ENCODE measurements around the gene RBMS2.

Gene RBMS2

GRCh38 chr12:56581418-56582145 is 60.0 kb downstream of the RBMS2 start:
- DNase-seq (ENCODE audit: low read depth, low spot score), result no peak

DNA sequence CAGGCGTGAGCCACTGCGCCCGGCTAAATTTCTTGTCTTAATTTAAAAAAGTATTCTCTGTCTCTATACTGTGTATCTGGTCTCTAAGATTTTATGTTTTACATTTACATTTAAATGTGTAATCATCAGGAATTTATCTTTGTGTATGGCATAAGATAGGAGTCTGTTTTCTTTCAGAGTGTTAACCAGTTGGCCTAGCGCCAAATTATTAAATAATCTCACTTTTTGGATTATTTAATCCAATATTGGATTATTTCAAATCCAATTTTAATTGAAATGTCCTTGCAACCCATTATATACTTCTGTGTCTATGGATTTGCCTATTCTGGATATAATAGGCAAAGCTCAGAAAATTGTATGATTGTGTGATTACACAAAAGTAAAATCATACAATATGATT is 63.5 kb downstream of the RBMS2 start:
- no peak for DNase-seq (ENCODE audit: low read depth, low spot score)

GRCh38 chr12:56589783-56590182 is 68.2 kb downstream of the RBMS2 start:
- no peak for DNase-seq (ENCODE audit: low read depth, low spot score)

DNA sequence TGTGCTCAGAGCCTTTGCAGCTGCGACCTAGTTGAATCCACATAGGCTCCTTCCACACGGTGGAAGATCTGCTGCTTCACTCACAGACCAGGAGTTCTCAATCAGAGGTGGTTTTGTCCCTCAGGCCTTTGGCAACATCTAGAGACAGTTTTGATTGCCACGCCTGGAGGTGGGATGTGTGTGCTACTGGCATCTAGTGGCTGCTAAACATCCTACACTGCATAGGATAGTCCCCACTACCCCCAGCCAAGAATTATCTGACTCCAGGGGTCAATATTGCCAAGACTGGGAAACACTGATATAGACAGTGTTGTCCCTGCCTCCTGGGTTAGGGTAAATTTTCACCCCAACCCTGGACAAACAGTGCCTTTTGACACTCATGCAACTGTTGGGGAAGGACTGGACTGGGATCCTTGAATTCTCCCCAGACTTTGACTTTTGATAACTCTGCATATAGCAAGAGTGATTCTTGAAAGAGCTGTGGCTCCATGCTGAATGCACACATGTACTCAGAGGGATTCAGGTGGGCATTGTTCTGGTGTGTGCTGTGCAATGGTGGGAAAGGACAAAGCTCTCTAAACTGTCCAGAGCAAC is 68.7 kb downstream of the RBMS2 start:
- peak; percentile 70 for DNase-seq (ENCODE audit: low read depth, low spot score)

DNA sequence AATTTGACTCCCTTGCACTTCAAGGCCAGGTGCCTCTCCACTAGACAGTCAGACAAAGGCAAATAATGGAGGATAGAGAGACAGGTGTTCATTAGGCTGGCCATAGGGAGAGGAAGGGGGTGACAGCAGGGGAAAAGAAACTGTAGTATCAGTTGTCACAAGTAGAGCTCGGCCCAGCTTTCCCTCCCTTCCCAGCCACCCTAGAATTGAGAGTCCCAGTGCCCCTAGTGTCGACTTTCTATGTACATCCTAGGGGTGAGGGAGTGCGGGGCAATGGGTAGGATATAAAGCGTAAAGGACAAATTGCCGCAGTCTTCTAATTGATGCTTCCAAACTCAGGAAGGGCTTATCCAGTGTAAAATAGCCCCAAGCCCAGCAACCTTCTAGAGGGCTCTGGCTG is 69.5 kb downstream of the RBMS2 start:
- DNase-seq (ENCODE audit: low read depth, low spot score), result peak; percentile 14

DNA sequence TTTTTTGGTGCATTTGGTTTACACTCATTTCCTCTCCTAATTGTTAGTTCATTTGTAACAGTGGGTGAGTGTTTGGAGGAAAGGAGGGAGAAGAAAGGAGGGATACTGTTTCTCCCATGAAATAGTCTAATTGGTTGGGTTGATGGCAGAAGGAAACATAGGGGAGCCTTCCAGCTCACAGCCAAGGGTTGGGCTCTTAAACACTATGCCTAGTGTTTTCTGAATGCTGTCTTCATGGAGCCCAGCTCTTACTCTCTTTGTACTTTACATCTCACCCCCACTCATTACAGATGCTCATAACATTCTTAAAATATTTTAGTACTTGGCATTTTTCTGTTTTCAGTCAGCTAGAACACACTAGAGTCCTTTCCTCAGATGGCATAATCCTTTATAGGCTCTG is 70.3 kb downstream of the RBMS2 start:
- DNase-seq (ENCODE audit: low read depth, low spot score), result no peak

DNA sequence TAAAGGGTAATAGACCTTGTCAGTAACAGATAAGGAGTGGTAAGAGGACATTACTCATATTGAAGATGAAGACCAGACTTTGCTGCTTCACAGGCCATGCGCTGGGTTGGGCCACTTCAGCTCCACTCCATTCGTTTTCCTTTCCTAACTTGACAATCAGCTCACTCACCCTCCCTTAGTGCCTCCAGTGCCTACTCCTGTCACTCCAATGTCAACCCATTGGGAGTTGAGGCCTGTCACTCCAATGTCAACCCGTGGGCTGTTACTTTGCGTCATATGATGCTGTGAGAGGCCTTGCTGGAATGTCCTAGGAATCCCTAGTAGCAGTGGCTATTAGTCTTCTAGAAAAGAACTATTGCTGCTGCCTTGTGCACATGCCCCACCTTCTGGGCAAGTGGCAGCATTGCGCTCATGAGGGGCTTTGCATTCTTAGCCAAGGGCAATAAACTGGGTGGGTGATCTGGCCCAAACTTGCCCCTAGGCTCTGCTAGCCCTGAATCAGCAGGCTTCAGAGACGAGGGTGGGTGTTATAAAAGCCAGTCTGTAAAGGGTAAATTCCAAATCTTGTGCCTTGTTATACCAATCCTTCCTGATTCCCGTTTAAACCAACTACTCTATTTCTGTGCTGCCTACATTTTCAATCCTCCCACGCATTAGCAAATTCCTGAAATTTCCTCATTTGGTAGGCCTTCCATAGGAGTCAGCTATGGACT is 72.4 kb downstream of the RBMS2 start:
- DNase-seq (ENCODE audit: low read depth, low spot score), result peak; percentile 95

GRCh38 chr12:56596815-56597214 is 75.2 kb downstream of the RBMS2 start:
- no peak for DNase-seq (ENCODE audit: low read depth, low spot score)

DNA sequence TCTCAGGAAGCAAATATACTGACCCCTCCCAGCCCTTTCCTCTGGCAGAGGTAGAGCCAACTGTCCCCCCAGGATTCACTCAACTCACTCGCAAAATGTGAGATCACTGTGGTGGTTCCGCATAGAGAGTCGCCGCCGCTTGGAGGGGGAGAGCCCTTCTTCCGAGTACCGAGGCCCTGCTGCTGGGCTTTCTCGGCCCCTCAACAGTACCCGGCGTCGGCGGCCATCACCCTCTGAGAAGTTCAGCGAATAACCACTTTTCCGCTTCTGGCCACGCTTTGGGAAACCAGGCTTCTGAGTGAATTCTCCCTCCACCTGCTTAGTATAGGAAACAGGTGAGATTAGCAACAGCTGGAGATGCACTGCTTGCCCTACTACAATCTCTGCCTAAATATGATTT is 77.4 kb downstream of the RBMS2 start:
- no peak for DNase-seq (ENCODE audit: low read depth, low spot score)

- DNase-seq (ENCODE audit: low read depth, low spot score), result no peak
Measured at GRCh38 chr12:56599797-56600196, 78.2 kb downstream of the RBMS2 start.

- no peak for DNase-seq (ENCODE audit: low read depth, low spot score)
Measured at GRCh38 chr12:56600753-56601152, 79.1 kb downstream of the RBMS2 start.

- DNase-seq (ENCODE audit: low read depth, low spot score), result peak; percentile 27
Measured at GRCh38 chr12:56601503-56601902, 79.9 kb downstream of the RBMS2 start.

DNA sequence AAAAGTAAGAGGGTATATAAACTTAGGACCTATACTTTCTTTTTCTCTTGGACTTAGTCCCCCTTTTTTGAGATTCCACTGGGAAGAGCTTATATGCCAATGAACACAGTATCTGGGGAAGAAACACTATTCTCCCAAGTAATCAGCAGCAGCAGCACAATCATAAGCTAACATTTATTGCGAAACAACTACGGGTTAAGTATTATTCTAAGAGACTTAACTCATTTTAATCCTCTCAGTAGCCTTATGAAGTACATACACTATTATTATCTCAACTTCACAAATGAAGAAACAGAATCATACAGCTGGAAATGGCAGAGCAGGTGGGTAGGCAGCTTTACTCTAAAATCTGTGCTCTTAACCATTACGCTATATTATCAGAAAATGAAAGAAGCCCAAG is 80.6 kb downstream of the RBMS2 start:
- no peak for DNase-seq (ENCODE audit: low read depth, low spot score)

DNA sequence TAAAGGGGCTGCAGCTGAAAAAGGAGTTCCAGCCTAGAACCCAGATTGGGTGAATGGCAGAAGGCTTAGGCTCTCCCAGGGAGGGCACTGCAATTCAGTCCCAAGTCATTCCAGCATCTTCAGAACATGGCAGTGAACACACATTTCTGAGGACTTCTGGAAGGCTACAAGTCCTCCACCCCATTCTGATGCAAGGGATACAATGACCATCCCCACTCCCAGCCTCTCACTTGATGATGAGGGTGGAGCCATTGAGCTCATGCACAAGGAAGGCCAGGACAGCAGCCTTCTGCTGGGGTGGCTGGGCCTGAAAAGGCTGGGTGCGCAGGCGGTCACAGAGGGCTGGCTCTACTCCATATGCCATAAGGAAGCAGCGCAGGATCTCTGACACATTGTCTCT is 82.7 kb downstream of the RBMS2 start:
- DNase-seq (ENCODE audit: low read depth, low spot score), result no peak

DNA sequence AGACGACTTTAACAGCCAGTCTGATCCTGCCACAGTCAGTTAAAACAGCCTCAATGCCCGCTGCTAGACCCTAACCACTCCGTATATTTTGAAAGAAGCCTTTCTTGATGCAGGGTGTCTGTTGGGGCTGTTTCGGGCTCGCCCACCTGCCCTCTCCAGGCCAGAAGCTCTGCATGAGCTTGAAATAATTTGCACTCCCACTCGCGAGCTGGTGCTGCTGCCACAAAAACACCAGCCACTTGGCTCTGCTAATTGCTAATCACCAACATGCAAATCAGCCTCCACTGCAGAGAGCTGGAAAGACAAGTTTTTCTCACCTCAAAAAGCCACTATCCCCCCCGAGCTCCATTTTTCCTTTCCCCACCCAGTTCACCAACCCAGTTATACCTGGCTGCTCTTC is 93.0 kb downstream of the RBMS2 start:
- no peak for DNase-seq (ENCODE audit: low read depth, low spot score)

GRCh38 chr12:56616244-56616643 is 94.6 kb downstream of the RBMS2 start:
- DNase-seq (ENCODE audit: low read depth, low spot score), result no peak

GRCh38 chr12:56616925-56617324 is 95.3 kb downstream of the RBMS2 start:
- DNase-seq (ENCODE audit: low read depth, low spot score), result no peak

- DNase-seq (ENCODE audit: low read depth, low spot score), result no peak
Measured at GRCh38 chr12:56622535-56622934, 100.9 kb downstream of the RBMS2 start.

GRCh38 chr12:56626701-56627100 is 105.1 kb downstream of the RBMS2 start:
- DNase-seq (ENCODE audit: low read depth, low spot score), result no peak

- peak; percentile 50 for DNase-seq (ENCODE audit: low read depth, low spot score)
Measured at GRCh38 chr12:56628671-56629458, 107.2 kb downstream of the RBMS2 start.

- no peak for DNase-seq (ENCODE audit: low read depth, low spot score)
Measured at GRCh38 chr12:56629459-56630179, 108.0 kb downstream of the RBMS2 start.
